NT2/D1 (cell line): ENCODE results near the gene GPR89B.

Experiments used
- SUZ12 ChIP-seq: IDR thresholded peaks from 2 replicates; pipeline ENCODE4 v1.6.1; 2011; ENCODE audit not compliant: insufficient read length, insufficient read depth; ENCODE audit errors: extremely low read depth
- YY1 ChIP-seq: IDR thresholded peaks from 2 replicates; pipeline ENCODE4 v1.6.1; 2011; ENCODE audit not compliant: insufficient read length, insufficient read depth
- ZNF274 ChIP-seq: IDR thresholded peaks from 2 replicates; pipeline ENCODE4 v1.6.1; 2011; ENCODE audit warnings: mild to moderate bottlenecking, low read depth, low read length

GRCh38 chr1:147904726-147905125, 23.5 kb upstream of the GPR89B start:
- TF ChIP-seq YY1 (no peak), ZNF274 (no peak), SUZ12 (no peak)
